Natural killer cell treated with Interleukin-12 subunit alpha and Interleukin-12 subunit beta and Interleukin-15 and Interleukin-18, amount 100 ng/mL, for 72 hours (primary cell): ENCODE results near the gene CPSF6. TPM values are rescaled to one million over a fixed set of nuclear protein-coding genes. Genes with fewer than 3 reads are reported as not detected.

Experiments used
- ATAC-seq, 2 donors: fragments of 150-1000 bp; cut with Tn5 transposase in 1 of 2; sonication (Bioruptor Pico), chemical (Tn5 transposase) in 1 of 2; 2 replicates each; pipeline ENCODE4 v1.10.0; 2021
- DNase-seq: peaks from one replicate; pipeline ENCODE4 v3.0.0; 2022; ENCODE audit warnings: low spot score
- H3K27ac Mint-ChIP-seq, 2 donors: 1 replicate in 1 of 2; 2 replicates in 1 of 2; pipeline ENCODE4 v1.8.0; 2022; ENCODE audit warnings: mixed read lengths in 2 of 2, mild to moderate bottlenecking in 1 of 2, moderate library complexity in 1 of 2
- H3K27me3 Mint-ChIP-seq, 2 donors: 1 replicate in 1 of 2; 2 replicates in 1 of 2; pipeline ENCODE4 v1.8.0; 2022; ENCODE audit warnings: mixed read lengths in 2 of 2
- H3K36me3 Mint-ChIP-seq: one replicate; pipeline ENCODE4 v1.8.0; 2022; ENCODE audit warnings: mixed read lengths
- H3K4me1 Mint-ChIP-seq, 2 donors: 1 replicate in 1 of 2; 2 replicates in 1 of 2; pipeline ENCODE4 v1.8.0; 2022; ENCODE audit warnings: low read depth in 2 of 2, mixed read lengths in 2 of 2, mild to moderate bottlenecking in 1 of 2
- H3K4me3 Mint-ChIP-seq: one replicate; pipeline ENCODE4 v1.8.0; 2022; ENCODE audit warnings: mixed read lengths
- H3K9me3 Mint-ChIP-seq: 2 replicates; pipeline ENCODE4 v1.8.0; 2022; ENCODE audit warnings: mixed read lengths
- total RNA-seq, 2 donors: library from RNA; stranded (reverse); gene quantifications; one replicate each; pipeline ENCODE4 v1.2.3, GENCODE V29; 2022

CPSF6 gene
- total RNA-seq, 2 donors from 2014 or later: 84.3 to 101 TPM

DNA sequence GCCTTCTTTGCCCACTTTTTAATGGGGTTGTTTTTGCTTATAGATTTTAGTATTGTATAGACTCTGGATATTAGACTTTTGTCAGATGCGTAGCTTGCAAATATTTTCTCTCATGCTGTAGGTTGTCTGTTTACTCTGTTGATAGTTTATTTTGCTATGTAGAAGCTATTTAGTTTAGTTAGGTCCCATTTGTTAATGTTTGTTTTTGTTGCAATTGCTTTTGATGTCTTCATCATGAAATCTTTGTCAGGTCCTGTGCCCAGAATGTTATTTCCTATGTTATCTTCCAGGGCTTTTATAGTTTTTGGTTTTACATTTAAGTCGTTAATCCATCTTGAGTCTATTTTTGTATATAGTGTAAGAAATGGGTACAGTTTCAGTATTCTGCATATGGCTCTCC, 78.9 kb downstream of the CPSF6 start:
- Mint-ChIP-seq H3K27me3 (peaks cover 9 to 23% of the 10 kb centered on the region in 2 donors), H3K9me3 (no peaks in the 10 kb centered on the region), H3K36me3 (peaks cover 6% of the 10 kb centered on the region), H3K4me1 (no peaks in the 10 kb centered on the region), H3K4me3 (no peak overlapping the region), H3K27ac (no peak overlapping the region)
- DNase-seq (no peak), ATAC-seq (no peak)

DNA sequence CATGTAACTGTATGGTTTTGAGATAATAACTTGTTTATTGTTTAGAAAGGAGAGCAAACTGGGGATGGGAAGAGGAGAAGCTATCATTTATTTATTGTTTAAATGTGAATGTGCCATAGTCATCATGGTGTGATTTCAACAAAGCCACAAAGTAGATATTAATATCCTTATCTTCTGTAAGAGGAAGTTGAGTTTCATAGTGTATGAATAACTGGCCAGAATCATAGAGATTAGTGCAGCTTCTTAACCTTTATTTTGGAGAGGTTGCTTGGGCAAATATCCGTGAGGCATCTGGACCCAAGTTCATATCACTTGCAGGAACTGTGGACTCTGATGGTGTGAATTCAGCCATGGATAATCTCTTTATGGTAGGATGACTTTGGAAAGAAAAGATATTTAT, 82.0 kb downstream of the CPSF6 start:
- H3K4me3 Mint-ChIP-seq: no peak overlapping the region
- H3K27me3 Mint-ChIP-seq: peaks cover 14 to 32% of the 10 kb centered on the region in 2 donors
- peak in 1 of 2 donors; percentile 33 for ATAC-seq
- H3K9me3 Mint-ChIP-seq: no peaks in the 10 kb centered on the region
- peaks cover 6% of the 10 kb centered on the region for H3K36me3 Mint-ChIP-seq
- no peaks in the 10 kb centered on the region for H3K4me1 Mint-ChIP-seq
- no peak overlapping the region for H3K27ac Mint-ChIP-seq
- DNase-seq: no peak

Other genes with a start within 250 kb of the CPSF6 start
- gene LYZ, start 108.8 kb downstream of the CPSF6 start, total RNA-seq: under 1 TPM in 1 of 2 donors, not detected in 1; 0.36 TPM
- 10 to 100 TPM; 14.9 to 27.8 TPM for gene YEATS4, start 120.2 kb downstream of the CPSF6 start, total RNA-seq
- gene FRS2, start 230.8 kb downstream of the CPSF6 start, total RNA-seq: 10 to 100 TPM; 15.2 to 17.6 TPM